ENCODE data around the gene USP34.

USP34 gene

DNA sequence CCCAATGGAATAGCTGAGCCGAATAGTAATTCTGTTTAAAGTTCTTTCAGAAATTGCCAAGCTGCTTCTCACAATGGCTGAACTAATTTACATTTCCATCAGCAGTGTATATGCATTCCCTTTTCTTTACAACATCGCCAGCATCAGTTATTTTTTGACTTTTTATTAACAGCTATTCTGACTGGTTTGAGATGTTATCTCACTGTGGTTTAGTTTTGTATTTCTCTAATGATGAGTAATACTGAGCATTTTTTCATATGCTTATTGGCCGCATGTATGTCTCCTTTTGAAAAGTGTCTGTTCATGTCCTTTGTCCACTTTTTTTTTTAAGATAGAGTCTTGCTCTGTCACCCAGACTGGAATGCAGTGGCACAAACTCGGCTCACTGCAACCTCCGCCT, 208.2 kb downstream of the USP34 start:
- no peak for DNase-seq (ENCODE audit: low read depth, low spot score)
- peaks cover 29% of the 10 kb centered on the region for H3K36me3 ChIP-seq (ENCODE audit: insufficient read depth, low read length)
- TF ChIP-seq FOXP2 (optimal IDR thresholded peaks at IDR 0.05; ENCODE audit: control extremely low read depth, extremely low read length, insufficient read depth) (no peak), EZH2 (IDR thresholded peaks at IDR 0.05) (no peak), POLR2AphosphoS5 (IDR thresholded peaks at IDR 0.05; ENCODE audit: borderline replicate concordance, low read depth, low read length) (no peak)
- H3K4me3 ChIP-seq, result no peak overlapping the region
- no peak overlapping the region for H3K27ac ChIP-seq
- no peaks in the 10 kb centered on the region for H3K9me3 ChIP-seq (ENCODE audit: low read depth, low read length)
- H3K9ac ChIP-seq (ENCODE audit: insufficient read length), result no peak overlapping the region

DNA sequence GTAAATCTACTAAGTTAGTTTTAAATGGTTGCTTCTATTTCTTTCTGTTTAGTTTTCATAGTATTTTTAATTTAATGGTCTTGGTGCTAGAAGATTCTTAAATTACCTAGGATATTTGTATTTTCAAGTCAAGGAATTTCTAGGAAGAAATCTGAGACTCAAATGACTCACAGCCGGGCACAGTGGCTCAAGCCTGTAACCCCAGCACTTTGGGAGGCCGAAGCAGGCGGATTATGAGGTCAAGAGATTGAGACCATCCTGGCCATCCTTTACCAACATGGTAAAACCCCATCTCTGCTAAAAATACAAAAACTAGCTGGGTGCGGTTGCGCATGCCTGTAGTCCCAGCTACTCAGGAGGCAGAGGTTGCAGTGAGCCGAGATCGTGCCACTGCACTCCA, 213.4 kb downstream of the USP34 start:
- Histone ChIP-seq H3K9me3 (ENCODE audit: low read depth, low read length) (no peaks in the 10 kb centered on the region), H3K4me3 (no peak overlapping the region), H3K36me3 (ENCODE audit: insufficient read depth, low read length) (peaks cover 42% of the 10 kb centered on the region), H3K9ac (ENCODE audit: insufficient read length) (no peak overlapping the region), H3K27ac (no peak overlapping the region)
- no peak for DNase-seq (ENCODE audit: low read depth, low spot score)
- TF ChIP-seq EZH2 (IDR thresholded peaks at IDR 0.05) (no peak), POLR2AphosphoS5 (IDR thresholded peaks at IDR 0.05; ENCODE audit: borderline replicate concordance, low read depth, low read length) (no peak), FOXP2 (optimal IDR thresholded peaks at IDR 0.05; ENCODE audit: control extremely low read depth, extremely low read length, insufficient read depth) (no peak)

- Histone ChIP-seq H3K27ac (no peak overlapping the region), H3K36me3 (ENCODE audit: insufficient read depth, low read length) (peaks cover 42% of the 10 kb centered on the region), H3K9me3 (ENCODE audit: low read depth, low read length) (no peaks in the 10 kb centered on the region), H3K4me3 (no peak overlapping the region), H3K9ac (ENCODE audit: insufficient read length) (no peak overlapping the region)
- no peak for DNase-seq (ENCODE audit: low read depth, low spot score)
- TF ChIP-seq EZH2 (IDR thresholded peaks at IDR 0.05) (no peak), FOXP2 (optimal IDR thresholded peaks at IDR 0.05; ENCODE audit: control extremely low read depth, extremely low read length, insufficient read depth) (no peak)
These were observed 215.1 kb downstream of the USP34 start for GRCh38 chr2:61255580-61256437.

GRCh38 chr2:61254536-61254935, 216.4 kb downstream of the USP34 start:
- DNase-seq (ENCODE audit: low read depth, low spot score), result no peak
- Histone ChIP-seq H3K27ac (no peak overlapping the region), H3K36me3 (ENCODE audit: insufficient read depth, low read length) (peaks cover 42% of the 10 kb centered on the region), H3K9me3 (ENCODE audit: low read depth, low read length) (no peaks in the 10 kb centered on the region), H3K4me3 (no peak overlapping the region), H3K9ac (ENCODE audit: insufficient read length) (no peak overlapping the region)
- TF ChIP-seq EZH2 (IDR thresholded peaks at IDR 0.05), result no peak
- TF ChIP-seq FOXP2 (optimal IDR thresholded peaks at IDR 0.05; ENCODE audit: control extremely low read depth, extremely low read length, insufficient read depth), result no peak
- TF ChIP-seq POLR2AphosphoS5 (IDR thresholded peaks at IDR 0.05; ENCODE audit: borderline replicate concordance, low read depth, low read length), result no peak

DNA sequence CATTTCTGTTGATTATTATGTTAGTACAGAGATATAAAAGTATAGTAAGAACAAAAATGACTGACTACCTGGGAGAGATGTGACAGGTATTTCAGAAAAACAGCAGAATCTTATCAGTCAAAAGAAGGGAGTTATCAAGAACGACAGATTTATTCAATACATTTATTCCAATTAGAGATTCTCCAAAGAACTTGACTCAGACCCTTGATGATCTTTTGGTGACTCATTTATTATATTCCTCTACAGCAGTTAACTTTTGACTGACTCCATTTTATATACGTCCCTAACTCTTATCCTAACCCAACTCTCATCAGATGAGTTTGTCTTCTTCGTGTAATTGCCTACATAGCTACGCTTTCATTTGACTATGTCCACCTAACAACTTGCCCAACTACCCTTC, 217.8 kb downstream of the USP34 start:
- H3K36me3 ChIP-seq (ENCODE audit: insufficient read depth, low read length), result peaks cover 33% of the 10 kb centered on the region
- DNase-seq (ENCODE audit: low read depth, low spot score), result no peak
- H3K4me3 ChIP-seq, result no peak overlapping the region
- no peaks in the 10 kb centered on the region for H3K9me3 ChIP-seq (ENCODE audit: low read depth, low read length)
- H3K9ac ChIP-seq (ENCODE audit: insufficient read length), result no peak overlapping the region
- no peak overlapping the region for H3K27ac ChIP-seq
- TF ChIP-seq POLR2AphosphoS5 (IDR thresholded peaks at IDR 0.05; ENCODE audit: borderline replicate concordance, low read depth, low read length), result no peak
- TF ChIP-seq FOXP2 (optimal IDR thresholded peaks at IDR 0.05; ENCODE audit: control extremely low read depth, extremely low read length, insufficient read depth), result no peak
- no peak for TF ChIP-seq EZH2 (IDR thresholded peaks at IDR 0.05)

GRCh38 chr2:61252031-61252430, 218.9 kb downstream of the USP34 start:
- DNase-seq (ENCODE audit: low read depth, low spot score), result no peak
- Histone ChIP-seq H3K9me3 (ENCODE audit: low read depth, low read length) (no peaks in the 10 kb centered on the region), H3K9ac (ENCODE audit: insufficient read length) (no peak overlapping the region), H3K27ac (no peak overlapping the region), H3K4me3 (no peak overlapping the region), H3K36me3 (ENCODE audit: insufficient read depth, low read length) (peaks cover 26% of the 10 kb centered on the region)
- TF ChIP-seq EZH2 (IDR thresholded peaks at IDR 0.05) (no peak), POLR2AphosphoS5 (IDR thresholded peaks at IDR 0.05; ENCODE audit: borderline replicate concordance, low read depth, low read length) (no peak), FOXP2 (optimal IDR thresholded peaks at IDR 0.05; ENCODE audit: control extremely low read depth, extremely low read length, insufficient read depth) (no peak)

DNA sequence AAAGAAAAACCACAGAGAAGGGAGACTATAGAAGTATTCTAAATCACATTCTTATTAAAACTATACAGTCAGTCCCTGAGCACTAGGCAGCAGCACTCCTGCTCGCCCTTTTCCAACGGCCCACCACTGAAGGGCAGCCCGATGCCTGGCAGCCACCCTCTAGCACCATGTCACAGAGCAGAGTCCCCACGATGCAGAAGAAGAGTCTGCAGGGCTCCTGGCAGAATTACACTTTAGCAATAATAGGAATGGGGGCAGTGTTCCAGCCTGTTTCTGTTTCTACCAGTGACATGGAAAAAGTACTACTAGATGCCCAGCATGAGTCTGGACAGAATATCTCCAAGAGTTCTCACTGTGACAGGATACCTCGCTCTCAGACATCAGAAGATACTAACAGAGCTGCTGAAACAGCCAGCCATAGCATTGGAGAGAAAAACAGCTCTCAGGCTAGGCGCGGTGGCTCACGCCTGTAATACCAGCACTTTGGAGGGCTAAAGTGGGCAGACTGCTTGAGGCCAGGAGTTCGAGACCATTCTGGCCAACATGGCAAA, 221.3 kb downstream of the USP34 start:
- Histone ChIP-seq H3K27ac (no peak overlapping the region), H3K9me3 (ENCODE audit: low read depth, low read length) (no peaks in the 10 kb centered on the region), H3K9ac (ENCODE audit: insufficient read length) (no peak overlapping the region), H3K4me3 (no peak overlapping the region), H3K36me3 (ENCODE audit: insufficient read depth, low read length) (peaks cover 26% of the 10 kb centered on the region)
- TF ChIP-seq POLR2AphosphoS5 (IDR thresholded peaks at IDR 0.05; ENCODE audit: borderline replicate concordance, low read depth, low read length) (no peak), FOXP2 (optimal IDR thresholded peaks at IDR 0.05; ENCODE audit: control extremely low read depth, extremely low read length, insufficient read depth) (no peak), EZH2 (IDR thresholded peaks at IDR 0.05) (no peak)
- DNase-seq (ENCODE audit: low read depth, low spot score), result no peak

DNA sequence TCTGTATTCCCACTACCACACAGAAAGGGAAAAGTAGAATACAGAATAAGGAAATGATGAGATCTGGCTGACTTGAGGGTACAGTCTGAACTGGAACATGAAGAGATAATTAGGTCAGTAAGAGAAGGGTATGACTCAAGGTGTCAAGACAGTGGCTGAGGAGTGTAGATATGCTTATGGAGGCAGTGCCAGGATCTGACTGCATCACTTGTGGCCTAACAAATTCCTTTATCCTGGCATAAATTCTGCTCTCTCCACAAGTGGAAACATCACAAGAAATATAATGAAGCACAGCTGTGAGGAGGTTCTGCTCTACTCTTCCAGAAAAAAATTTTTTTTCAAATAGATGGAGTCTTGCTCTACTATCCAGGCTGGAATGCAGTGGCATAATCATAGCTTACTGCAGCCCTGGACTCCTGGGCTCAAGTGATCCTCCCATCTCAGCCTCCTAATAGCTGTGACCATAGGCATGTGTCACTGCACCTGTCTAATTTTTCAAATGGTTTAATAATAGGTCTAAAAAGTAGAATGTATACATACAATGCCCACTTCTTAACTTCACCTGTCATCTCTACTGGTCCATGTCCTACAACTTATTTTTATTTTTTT, 223.6 kb downstream of the USP34 start:
- no peak for DNase-seq (ENCODE audit: low read depth, low spot score)
- Histone ChIP-seq H3K9me3 (ENCODE audit: low read depth, low read length) (no peaks in the 10 kb centered on the region), H3K36me3 (ENCODE audit: insufficient read depth, low read length) (peaks cover 36% of the 10 kb centered on the region), H3K4me3 (no peak overlapping the region), H3K27ac (no peak overlapping the region), H3K9ac (ENCODE audit: insufficient read length) (no peak overlapping the region)
- no peak for TF ChIP-seq POLR2AphosphoS5 (IDR thresholded peaks at IDR 0.05; ENCODE audit: borderline replicate concordance, low read depth, low read length)
- TF ChIP-seq EZH2 (IDR thresholded peaks at IDR 0.05), result no peak
- no peak for TF ChIP-seq FOXP2 (optimal IDR thresholded peaks at IDR 0.05; ENCODE audit: control extremely low read depth, extremely low read length, insufficient read depth)
